A549 (cell line): ENCODE results near the gene GALNT18. TPM values are rescaled to one million over a fixed set of nuclear protein-coding genes. Genes with fewer than 3 reads are reported as not detected.
A peak's percentile ranks its signal among the peaks of the same experiment; 100 is the strongest.

Experiments
- ATAC-seq, 2 experiments: fragments of 200-7000 bp in 1 of 2; fragments of >200 bp in 1 of 2; cut with Nextera tagmentation in 1 of 2; cut with Tn5 transposase in 1 of 2; 3 replicates each; pipeline versions ENCODE4 v1.8.0 to v1.9.1; 2018 to 2020; ENCODE audit warnings: mild to moderate bottlenecking in 1 of 2, moderate library complexity in 1 of 2
- CTCF ChIA-PET: fragments of 300-600 bp; sonication (Branson Sonifier 250); formaldehyde crosslinking; extraction: SDS; loops from one replicate; lab custom pipeline; 2021; ENCODE audit warnings: antibody characterized with exemption, inconsistent platforms; lab: Yijun Ruan, JAX
- POLR2A ChIA-PET: fragments of 350-600 bp; formaldehyde crosslinking; extraction: SDS; loops from one replicate; lab custom pipeline; 2021; ENCODE audit warnings: antibody characterized with exemption, inconsistent platforms; lab: Yijun Ruan, JAX
- DNase-seq, 2 experiments: peaks; one replicate each; pipeline versions ENCODE4 v3.0.0 to v3.0.0-alpha.2; 2011 to 2016; ENCODE audit warnings: low read depth in 1 of 2, low spot score in 1 of 2
- FAIRE-seq: peaks from 2 replicates; lab custom pipeline; 2011; peaks lifted over from hg19 to GRCh38; lab: Jason Lieb, UNC
- H3K27ac ChIP-seq, 2 experiments: fragments of >200 bp; sonication (Bioruptor Twin); formaldehyde crosslinking; 3 replicates each; pipeline ENCODE4 v1.5.1; 2016 to 2017
- H3K4me1 ChIP-seq: fragments of >200 bp; sonication (Bioruptor Twin); formaldehyde crosslinking; 3 replicates; pipeline ENCODE4 v1.6.1; 2016
- H3K4me2 ChIP-seq: fragments of >200 bp; sonication (Bioruptor Twin); formaldehyde crosslinking; 3 replicates; pipeline ENCODE4 v1.6.1; 2016
- H3K4me3 ChIP-seq: fragments of >200 bp; sonication (Bioruptor Twin); formaldehyde crosslinking; 3 replicates; pipeline ENCODE4 v1.5.1; 2016
- H3K9me3 ChIP-seq: fragments of >200 bp; sonication (Bioruptor Twin); formaldehyde crosslinking; 3 replicates; pipeline ENCODE4 v1.6.1; 2016
- BHLHE40 ChIP-seq: IDR thresholded peaks from 2 replicates; pipeline ENCODE4 v1.6.1; 2012; ENCODE audit warnings: low read depth, low read length, inconsistent platforms
- CBX2 ChIP-seq: fragments of 200-600 bp; sonication (generic); IDR thresholded peaks from 2 replicates; pipeline ENCODE4 v1.6.1; 2016; ENCODE audit warnings: low read depth, mild to moderate bottlenecking, borderline replicate concordance
- CBX8 ChIP-seq: fragments of 200-600 bp; sonication (generic); IDR thresholded peaks from 2 replicates; pipeline ENCODE4 v1.6.1; 2016
- CEBPB ChIP-seq, 2 experiments: fragments of >200 bp in 1 of 2; sonication (Bioruptor Twin) in 1 of 2; formaldehyde crosslinking in 1 of 2; IDR thresholded peaks; 2 replicates each; pipeline ENCODE4 v1.6.1; 2012 to 2016
- CHD4 ChIP-seq: fragments of 200-600 bp; sonication (generic); IDR thresholded peaks from 2 replicates; pipeline ENCODE4 v1.6.1; 2016; ENCODE audit warnings: antibody characterized with exemption, mild to moderate bottlenecking, borderline replicate concordance
- CTCF ChIP-seq: fragments of >200 bp; sonication (Bioruptor Twin); formaldehyde crosslinking; IDR thresholded peaks from 3 replicates; pipeline ENCODE4 v1.5.1; 2016
- E2F6 ChIP-seq: IDR thresholded peaks from 2 replicates; pipeline ENCODE4 v1.6.1; 2012; ENCODE audit warnings: low read depth, borderline replicate concordance
- EHF ChIP-seq: fragments of 250-450 bp; sonication (Bioruptor Pico); IDR thresholded peaks from 2 replicates; pipeline ENCODE4 v1.5.0; 2020; ENCODE audit warnings: mild to moderate bottlenecking
- ELK1 ChIP-seq: fragments of 150-350 bp; IDR thresholded peaks from 2 replicates; pipeline ENCODE4 v1.6.1; 2014; ENCODE audit warnings: low read depth, mild to moderate bottlenecking, low read length
- EP300 ChIP-seq, 2 experiments: fragments of >200 bp; sonication (Bioruptor Twin); formaldehyde crosslinking; IDR thresholded peaks; 2 replicates in 1 of 2; 3 replicates in 1 of 2; pipeline ENCODE4 v1.6.1; 2016 to 2017
- ESRRA ChIP-seq: fragments of 150-350 bp; IDR thresholded peaks from 2 replicates; pipeline ENCODE4 v1.6.1; 2014; ENCODE audit warnings: mild to moderate bottlenecking, low read length, borderline replicate concordance
- FOSL2 ChIP-seq, 2 experiments: fragments of 450-650 bp in 1 of 2; fragments of >200 bp in 1 of 2; sonication (Bioruptor Twin) in 1 of 2; formaldehyde crosslinking; IDR thresholded peaks; 2 replicates each; pipeline versions ENCODE4 v1.5.0 to v1.6.1; 2016 to 2020; ENCODE audit warnings: mild to moderate bottlenecking in 1 of 2, moderate library complexity in 1 of 2
- GATA3 ChIP-seq: IDR thresholded peaks from 2 replicates; pipeline ENCODE4 v1.6.1; 2012; ENCODE audit warnings: borderline replicate concordance
- HES2 ChIP-seq: fragments of >200 bp; sonication (Bioruptor Twin); formaldehyde crosslinking; IDR thresholded peaks from 2 replicates; pipeline ENCODE4 v1.6.1; 2016
- HOXB13 ChIP-seq: fragments of 250-450 bp; sonication (Bioruptor Pico); IDR thresholded peaks from 2 replicates; pipeline ENCODE4 v1.5.0; 2020; ENCODE audit warnings: low read depth, mild to moderate bottlenecking, moderate library complexity
- HOXB5 ChIP-seq: fragments of 250-450 bp; sonication (Bioruptor Pico); IDR thresholded peaks from 2 replicates; pipeline ENCODE4 v1.5.0; 2020; ENCODE audit warnings: mild to moderate bottlenecking, moderate library complexity
- JUNB ChIP-seq: fragments of >200 bp; sonication (Bioruptor Twin); formaldehyde crosslinking; IDR thresholded peaks from 2 replicates; pipeline ENCODE4 v1.6.1; 2016
- KDM1A ChIP-seq: fragments of 200-600 bp; sonication (generic); IDR thresholded peaks from 2 replicates; pipeline ENCODE4 v1.6.1; 2016; ENCODE audit warnings: low read depth, mild to moderate bottlenecking
- KDM5A ChIP-seq: fragments of 200-600 bp; sonication (generic); IDR thresholded peaks from 2 replicates; pipeline ENCODE4 v1.6.1; 2016; ENCODE audit warnings: antibody characterized with exemption, mild to moderate bottlenecking
- MAX ChIP-seq: IDR thresholded peaks from 2 replicates; pipeline ENCODE4 v1.6.1; 2012
- MYC ChIP-seq: IDR thresholded peaks from 2 replicates; pipeline ENCODE4 v1.6.1; 2012; ENCODE audit warnings: mild to moderate bottlenecking, inconsistent platforms, low read length, improper control_type of control experiment, borderline replicate concordance
- NFE2L2 ChIP-seq: fragments of 150-350 bp; conservative IDR thresholded peaks from 2 replicates; pipeline ENCODE4 v1.6.1; 2014; ENCODE audit warnings: low read length
- NPAS2 ChIP-seq: fragments of 250-450 bp; sonication (Bioruptor Pico); IDR thresholded peaks from 2 replicates; pipeline ENCODE4 v1.8.0; 2022; ENCODE audit warnings: mild to moderate bottlenecking, moderate library complexity, borderline replicate concordance
- PHF8 ChIP-seq: fragments of 200-600 bp; sonication (generic); IDR thresholded peaks from 2 replicates; pipeline ENCODE4 v1.6.1; 2016; ENCODE audit warnings: low read depth, mild to moderate bottlenecking, antibody characterized with exemption, moderate library complexity, borderline replicate concordance
- POLR2A ChIP-seq: IDR thresholded peaks from 2 replicates; pipeline ENCODE4 v1.6.1; 2012; ENCODE audit warnings: mild to moderate bottlenecking, low read length
- POLR2AphosphoS2 ChIP-seq: conservative IDR thresholded peaks from 2 replicates; pipeline ENCODE4 v1.6.1; 2012; ENCODE audit warnings: low read length, improper control_type of control experiment, inconsistent platforms
- RARB ChIP-seq: fragments of 250-450 bp; sonication (Bioruptor Pico); IDR thresholded peaks from 2 replicates; pipeline ENCODE4 v1.8.0; 2021; ENCODE audit warnings: mild to moderate bottlenecking, moderate library complexity
- RCOR1 ChIP-seq: fragments of 150-350 bp; IDR thresholded peaks from 2 replicates; pipeline ENCODE4 v1.6.1; 2014; ENCODE audit warnings: antibody characterized with exemption, low read length, low read depth
- RFX5 ChIP-seq: fragments of 450-650 bp; IDR thresholded peaks from 2 replicates; pipeline ENCODE4 v1.7.1; 2014; ENCODE audit warnings: antibody characterized with exemption, mild to moderate bottlenecking, moderate library complexity
- SMC3 ChIP-seq: fragments of >200 bp; sonication (Bioruptor Twin); formaldehyde crosslinking; IDR thresholded peaks from 3 replicates; pipeline ENCODE4 v1.6.1; 2018; ENCODE audit warnings: inconsistent platforms
- TP53 ChIP-seq: fragments of 250-450 bp; sonication (Bioruptor Pico); IDR thresholded peaks from 2 replicates; pipeline ENCODE4 v1.5.0; 2021; ENCODE audit warnings: mild to moderate bottlenecking, moderate library complexity
- USF2 ChIP-seq: fragments of 450-650 bp; IDR thresholded peaks from 2 replicates; pipeline ENCODE4 v1.6.1; 2014; ENCODE audit warnings: antibody characterized with exemption
- ZNF302 ChIP-seq: fragments of 250-450 bp; sonication (Bioruptor Pico); IDR thresholded peaks from 2 replicates; pipeline ENCODE4 v1.9.0; 2021; ENCODE audit warnings: inconsistent platforms, mild to moderate bottlenecking, moderate library complexity
- ZSCAN20 ChIP-seq: fragments of 250-450 bp; sonication (Bioruptor Pico); IDR thresholded peaks from 2 replicates; pipeline ENCODE4 v1.8.0; 2022; ENCODE audit warnings: mild to moderate bottlenecking, moderate library complexity
- WGBS: methylation state at CpG from one replicate; pipeline ENCODE4 v1.1.6; 2017; ENCODE audit errors: missing lambda C conversion rate; 5-methylcytosine and 5-hydroxymethylcytosine counted together
- polyA plus RNA-seq, 4 experiments: library from polyadenylated mRNA; depleted of rRNA in 3 of 4; stranded (reverse); fragments of >200 nt; fragmentation: RNase III in 1 of 4; extraction: RNeasy Plus Mini Kit Qiagen cat#74134 plus additional on column Dnase treatment in 1 of 4; gene quantifications; 2 replicates in 3 of 4; 3 replicates in 1 of 4; pipeline ENCODE4 v1.2.3, GENCODE V29; 2011 to 2017

GALNT18 gene
- polyA plus RNA-seq, 2 of the 4 experiments (the other 2 are of a cell fraction), result 6.7 to 16.1 TPM

GRCh38 chr11:11568651-11569229 lies 53.1 kb downstream of the GALNT18 start:
- DNase-seq (no peak), FAIRE-seq (no peak), ATAC-seq (no peak)
- Histone ChIP-seq H3K27ac (0 out of 6 replicates have a peak overlapping the region, but pooled peaks of 1 of the 2 experiments have one; percentile 7), H3K4me3 (no peak overlapping the region), H3K9me3 (no peaks in the 10 kb centered on the region), H3K4me1 (peaks cover 10% of the 10 kb centered on the region; the same call in 1 of the 3 replicates), H3K4me2 (no peak overlapping the region)
- ChIA-PET POLR2A (no interaction called here), CTCF (interaction anchor here (1.0 to 1.6 kb wide), 3 partner anchors 10 to 62 kb away, joined by 3 read pairs; no protein-coding TSS in a partner anchor)
- WGBS, result 55% methylated on average over 3 of the region's 3 CpGs
- no peak for TF ChIP-seq EHF
- no peak for TF ChIP-seq POLR2AphosphoS2
- TF ChIP-seq FOSL2 (IDR thresholded peaks at IDR 0.05), result no peak
- no peak for TF ChIP-seq FOSL2 (CRISPR knock-in tag; IDR thresholded peaks at IDR 0.05)
- no peak for TF ChIP-seq RARB (CRISPR knock-in tag)
- no peak for TF ChIP-seq HOXB13 (CRISPR knock-in tag)
- TF ChIP-seq NFE2L2, result no peak
- no peak for TF ChIP-seq SMC3
- no peak for TF ChIP-seq ESRRA
- TF ChIP-seq RCOR1, result no peak
- no peak for TF ChIP-seq ELK1
- TF ChIP-seq E2F6, result no peak
- no peak for TF ChIP-seq MAX
- no peak for TF ChIP-seq PHF8
- no peak for TF ChIP-seq KDM5A
- TF ChIP-seq HES2, result no peak
- no peak for TF ChIP-seq GATA3
- no peak for TF ChIP-seq CBX2

GRCh38 chr11:11567936-11568650 lies 53.7 kb downstream of the GALNT18 start:
- Histone ChIP-seq H3K27ac (0 out of 6 replicates have a peak overlapping the region, but pooled peaks of 1 of the 2 experiments have one; percentile 7), H3K4me3 (no peak overlapping the region), H3K4me1 (peaks cover 10% of the 10 kb centered on the region; the same call in 1 of the 3 replicates), H3K4me2 (no peak overlapping the region), H3K9me3 (no peaks in the 10 kb centered on the region)
- no peak for ATAC-seq
- TF ChIP-seq TP53 (CRISPR knock-in tag) (no peak), BHLHE40 (no peak), MYC (no peak), CTCF (no peak), HOXB5 (no peak), RFX5 (no peak), CBX8 (no peak), USF2 (no peak), CEBPB (IDR thresholded peaks at IDR 0.05) (no peak), ZSCAN20 (no peak), JUNB (no peak), ZNF302 (no peak), CHD4 (no peak), KDM1A (no peak), POLR2A (no peak), EP300 (IDR thresholded peaks at IDR 0.05) (no peak), FOSL2 (IDR thresholded peaks at IDR 0.05) (no peak), FOSL2 (CRISPR knock-in tag; IDR thresholded peaks at IDR 0.05) (no peak), NPAS2 (CRISPR knock-in tag) (no peak)
- ChIA-PET CTCF (interaction anchor here (1.0 to 1.6 kb wide), 3 partner anchors 10 to 62 kb away, joined by 3 read pairs; no protein-coding TSS in a partner anchor), POLR2A (no interaction called here)
- no peak for FAIRE-seq
- no peak for DNase-seq
- WGBS, result 81% methylated on average over 7 of the region's 7 CpGs
